GM23338 (cell line): ENCODE results near the gene PMAIP1. TPM values are rescaled to one million over a fixed set of nuclear protein-coding genes. Genes with fewer than 3 reads are reported as not detected.

Experiments used
- ATAC-seq: fragments of 200-7000 bp; cut with Tn5 transposase; 3 replicates; pipeline ENCODE4 v1.9.1; 2020
- DNase-seq: peaks from one replicate; pipeline ENCODE4 v3.0.0-alpha.2; 2015; ENCODE audit warnings: low spot score
- H2AFZ ChIP-seq: fragments of 200-600 bp; sonication (generic); 2 replicates; pipeline ENCODE4 v1.8.0; 2016; ENCODE audit warnings: antibody characterized with exemption, mild to moderate bottlenecking, moderate library complexity
- H3F3A ChIP-seq: fragments of 200-600 bp; sonication (generic); replicated peaks from 2 replicates; pipeline ENCODE4 v1.8.0; 2017; ENCODE audit warnings: antibody characterized with exemption, mixed run types, low read depth
- H3K27ac ChIP-seq: fragments of 200-600 bp; sonication (generic); 2 replicates; pipeline ENCODE4 v1.6.1; 2016; ENCODE audit warnings: low read depth
- H3K27me3 ChIP-seq: fragments of 200-600 bp; sonication (generic); 2 replicates; pipeline ENCODE4 v1.8.0; 2016; ENCODE audit warnings: mild to moderate bottlenecking, mixed run types, moderate library complexity; ENCODE audit not compliant: insufficient read depth
- H3K36me3 ChIP-seq: fragments of 200-600 bp; sonication (generic); 2 replicates; pipeline ENCODE4 v1.8.0; 2016; ENCODE audit warnings: mild to moderate bottlenecking; ENCODE audit not compliant: insufficient read depth
- H3K4me1 ChIP-seq: fragments of 200-600 bp; sonication (generic); 2 replicates; pipeline ENCODE4 v1.8.0; 2016; ENCODE audit warnings: mild to moderate bottlenecking, moderate library complexity; ENCODE audit not compliant: insufficient read depth
- H3K4me2 ChIP-seq: fragments of 200-600 bp; sonication (generic); 2 replicates; pipeline ENCODE4 v1.7.1; 2017; ENCODE audit warnings: mixed run types
- H3K4me3 ChIP-seq: fragments of 200-600 bp; sonication (generic); 2 replicates; pipeline ENCODE4 v1.6.1; 2016; ENCODE audit warnings: mixed run types
- H3K79me2 ChIP-seq: fragments of 200-600 bp; sonication (generic); replicated peaks from 2 replicates; pipeline ENCODE4 v1.8.0; 2017; ENCODE audit warnings: mild to moderate bottlenecking; ENCODE audit not compliant: insufficient read depth
- H3K9me2 ChIP-seq: fragments of 200-600 bp; sonication (generic); 2 replicates; pipeline ENCODE4 v1.8.0; 2017; ENCODE audit not compliant: insufficient read depth
- H4K20me1 ChIP-seq: fragments of 200-600 bp; sonication (generic); replicated peaks from 2 replicates; pipeline ENCODE4 v1.8.0; 2017; ENCODE audit warnings: mild to moderate bottlenecking; ENCODE audit not compliant: insufficient read depth
- H3K27ac Mint-ChIP-seq: 2 replicates; pipeline ENCODE4 v1.8.0; 2020; ENCODE audit warnings: inconsistent platforms, mild to moderate bottlenecking, moderate library complexity, mixed read lengths
- H3K27me3 Mint-ChIP-seq: 3 replicates; pipeline ENCODE4 v1.8.0; 2022; ENCODE audit warnings: low read depth, mild to moderate bottlenecking, moderate library complexity, mixed read lengths, inconsistent platforms; ENCODE audit not compliant: insufficient read depth, poor library complexity
- H3K36me3 Mint-ChIP-seq: 3 replicates; pipeline ENCODE4 v1.8.0; 2021; ENCODE audit warnings: low read depth, mild to moderate bottlenecking, inconsistent platforms, moderate library complexity, mixed read lengths
- H3K4me1 Mint-ChIP-seq: 3 replicates; pipeline ENCODE4 v1.8.0; 2020; ENCODE audit warnings: mild to moderate bottlenecking, inconsistent platforms, mixed read lengths
- H3K4me3 Mint-ChIP-seq: 3 replicates; pipeline ENCODE4 v1.8.0; 2021; ENCODE audit warnings: moderate library complexity, mild to moderate bottlenecking, inconsistent platforms, mixed read lengths
- H3K9me3 Mint-ChIP-seq: 3 replicates; pipeline ENCODE4 v1.8.0; 2020; ENCODE audit warnings: moderate library complexity, mild to moderate bottlenecking, inconsistent platforms, mixed read lengths
- CREB1 ChIP-seq: fragments of 250-450 bp; sonication (Bioruptor Pico); IDR thresholded peaks from 2 replicates; pipeline ENCODE4 v1.5.0; 2020; ENCODE audit warnings: low read depth, mild to moderate bottlenecking, moderate library complexity
- CTCF ChIP-seq, 2 experiments: fragments of 200-600 bp in 1 of 2; sonication (generic) in 1 of 2; conservative IDR thresholded peaks; 2 replicates each; pipeline versions ENCODE4 v1.5.1 to v1.6.1; 2016 to 2017; ENCODE audit warnings: antibody characterized with exemption in 2 of 2, low read depth in 2 of 2, mild to moderate bottlenecking in 2 of 2, moderate library complexity in 1 of 2
- EZH2 ChIP-seq: fragments of 200-600 bp; sonication (generic); IDR thresholded peaks from one replicate; pipeline ENCODE4 v1.8.0; 2017; ENCODE audit warnings: antibody characterized with exemption, mild to moderate bottlenecking, low read depth; ENCODE audit not compliant: unreplicated experiment
- EZH2phosphoT487 ChIP-seq: fragments of 200-600 bp; sonication (generic); IDR thresholded peaks from one replicate; pipeline ENCODE4 v1.8.1; 2018; ENCODE audit warnings: antibody characterized with exemption; ENCODE audit not compliant: unreplicated experiment
- JUNB ChIP-seq: IDR thresholded peaks from one replicate; pipeline ENCODE4 v1.6.1; 2016; ENCODE audit warnings: antibody characterized with exemption; ENCODE audit not compliant: unreplicated experiment
- POLR2AphosphoS5 ChIP-seq: IDR thresholded peaks from 2 replicates; pipeline ENCODE4 v1.6.1; 2016; ENCODE audit warnings: antibody characterized with exemption, low read depth
- STAT1 ChIP-seq: IDR thresholded peaks from one replicate; pipeline ENCODE4 v1.6.1; 2016; ENCODE audit warnings: antibody characterized with exemption; ENCODE audit not compliant: unreplicated experiment
- ZNF331 ChIP-seq: fragments of 250-450 bp; sonication (Bioruptor Pico); IDR thresholded peaks from 2 replicates; pipeline ENCODE4 v1.5.0; 2020; ENCODE audit warnings: low read depth, mild to moderate bottlenecking, moderate library complexity
- ZNF462 ChIP-seq: fragments of 250-450 bp; sonication (Bioruptor Pico); IDR thresholded peaks from 2 replicates; pipeline ENCODE4 v1.5.0; 2020; ENCODE audit warnings: mild to moderate bottlenecking, moderate library complexity
- polyA plus RNA-seq: library from polyadenylated mRNA; unstranded; fragments of >200 nt; fragmentation: Nextera tagmentation; extraction: Ambion mirVana; gene quantifications from 2 replicates; pipeline ENCODE4 v1.2.1, GENCODE V29; 2016
- total RNA-seq: library from RNA; depleted of rRNA; stranded (reverse); fragments of >200 nt; shearing (Covaris generic); gene quantifications from 2 replicates; pipeline ENCODE4 v1.2.3, GENCODE V29; 2014
- TF ChIP-seq, protein P1 (sequence below): IDR thresholded peaks from one replicate; pipeline ENCODE4 v1.6.1; 2018; ENCODE audit warnings: antibody characterized with exemption; ENCODE audit not compliant: unreplicated experiment

The PMAIP1 gene
- total and polyA plus RNA-seq, 2 experiments from 2014 or later, result 156 to 296 TPM

- H2AFZ ChIP-seq, result no peak overlapping the region
- H3K79me2 ChIP-seq, result no peaks in the 10 kb centered on the region
- no peaks in the 10 kb centered on the region for H3K27me3 ChIP-seq
- ATAC-seq, result no peak
- H3F3A ChIP-seq, result no peaks in the 10 kb centered on the region
- H3K27ac ChIP-seq, result no peak overlapping the region
- H3K4me3 ChIP-seq, result no peak overlapping the region
- H3K4me2 ChIP-seq, result no peak overlapping the region
- H3K9me2 ChIP-seq, result no peaks in the 10 kb centered on the region
- Mint-ChIP-seq H3K4me3 (no peak overlapping the region), H3K27me3 (no peaks in the 10 kb centered on the region), H3K4me1 (no peaks in the 10 kb centered on the region; the same call in 2 of the 3 replicates), H3K27ac (no peak overlapping the region), H3K9me3 (no peaks in the 10 kb centered on the region), H3K36me3 (no peaks in the 10 kb centered on the region)
- TF ChIP-seq CTCF (conservative IDR thresholded peaks at IDR 0.05; ENCODE audit: low read depth in 2 of 2), result no peak
- TF ChIP-seq STAT1, result no peak
- no peak for DNase-seq
- no peaks in the 10 kb centered on the region for H4K20me1 ChIP-seq
- H3K36me3 ChIP-seq, result no peaks in the 10 kb centered on the region
- 0 out of 2 replicates have a peak, but pooled peaks cover 6% of the 10 kb centered on the region for H3K4me1 ChIP-seq
These were observed 41.5 kb downstream of the PMAIP1 start for GRCh38 chr18:59941331-59941730.

DNA sequence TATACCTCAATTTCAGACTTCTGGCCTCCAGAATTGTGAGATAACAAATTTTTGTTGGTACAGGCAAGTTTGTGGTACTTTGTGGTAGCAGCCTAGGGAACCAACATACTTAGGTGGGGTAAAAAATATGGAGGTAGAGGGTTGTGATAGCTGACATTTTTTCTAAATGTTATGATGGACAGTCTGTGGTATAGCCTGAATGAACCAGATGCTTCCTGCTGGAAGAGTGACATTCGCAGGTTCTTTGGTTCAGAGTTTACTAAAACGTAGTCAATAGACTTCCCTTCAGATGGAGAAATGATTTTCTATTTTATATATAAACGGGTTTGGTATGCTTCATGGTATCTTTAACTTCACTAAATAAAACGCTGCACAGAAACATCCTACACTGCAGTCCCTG, 42.8 kb downstream of the PMAIP1 start:
- Histone ChIP-seq H3K27ac (no peak overlapping the region), H3K4me3 (no peak overlapping the region), H3K79me2 (no peaks in the 10 kb centered on the region), H3K4me2 (no peak overlapping the region), H2AFZ (no peak overlapping the region), H3K36me3 (no peaks in the 10 kb centered on the region), H3F3A (no peaks in the 10 kb centered on the region), H4K20me1 (no peaks in the 10 kb centered on the region), H3K27me3 (no peaks in the 10 kb centered on the region), H3K4me1 (0 out of 2 replicates have a peak, but pooled peaks cover 2% of the 10 kb centered on the region), H3K9me2 (no peaks in the 10 kb centered on the region)
- H3K4me1 Mint-ChIP-seq, result no peaks in the 10 kb centered on the region
- ATAC-seq (no peak), DNase-seq (no peak)
- no peak overlapping the region for H3K4me3 Mint-ChIP-seq
- H3K27ac Mint-ChIP-seq, result no peak overlapping the region
- no peaks in the 10 kb centered on the region for H3K36me3 Mint-ChIP-seq
- H3K27me3 Mint-ChIP-seq, result no peaks in the 10 kb centered on the region
- H3K9me3 Mint-ChIP-seq, result no peaks in the 10 kb centered on the region
- TF ChIP-seq ZNF331 (CRISPR knock-in tag), result no peak
- no peak for TF ChIP-seq ZNF462
- no peak for TF ChIP-seq EZH2
- TF ChIP-seq CREB1 (CRISPR knock-in tag), result no peak
- TF ChIP-seq POLR2AphosphoS5, result no peak
- no peak for TF ChIP-seq JUNB
- TF ChIP-seq, protein P1, sequence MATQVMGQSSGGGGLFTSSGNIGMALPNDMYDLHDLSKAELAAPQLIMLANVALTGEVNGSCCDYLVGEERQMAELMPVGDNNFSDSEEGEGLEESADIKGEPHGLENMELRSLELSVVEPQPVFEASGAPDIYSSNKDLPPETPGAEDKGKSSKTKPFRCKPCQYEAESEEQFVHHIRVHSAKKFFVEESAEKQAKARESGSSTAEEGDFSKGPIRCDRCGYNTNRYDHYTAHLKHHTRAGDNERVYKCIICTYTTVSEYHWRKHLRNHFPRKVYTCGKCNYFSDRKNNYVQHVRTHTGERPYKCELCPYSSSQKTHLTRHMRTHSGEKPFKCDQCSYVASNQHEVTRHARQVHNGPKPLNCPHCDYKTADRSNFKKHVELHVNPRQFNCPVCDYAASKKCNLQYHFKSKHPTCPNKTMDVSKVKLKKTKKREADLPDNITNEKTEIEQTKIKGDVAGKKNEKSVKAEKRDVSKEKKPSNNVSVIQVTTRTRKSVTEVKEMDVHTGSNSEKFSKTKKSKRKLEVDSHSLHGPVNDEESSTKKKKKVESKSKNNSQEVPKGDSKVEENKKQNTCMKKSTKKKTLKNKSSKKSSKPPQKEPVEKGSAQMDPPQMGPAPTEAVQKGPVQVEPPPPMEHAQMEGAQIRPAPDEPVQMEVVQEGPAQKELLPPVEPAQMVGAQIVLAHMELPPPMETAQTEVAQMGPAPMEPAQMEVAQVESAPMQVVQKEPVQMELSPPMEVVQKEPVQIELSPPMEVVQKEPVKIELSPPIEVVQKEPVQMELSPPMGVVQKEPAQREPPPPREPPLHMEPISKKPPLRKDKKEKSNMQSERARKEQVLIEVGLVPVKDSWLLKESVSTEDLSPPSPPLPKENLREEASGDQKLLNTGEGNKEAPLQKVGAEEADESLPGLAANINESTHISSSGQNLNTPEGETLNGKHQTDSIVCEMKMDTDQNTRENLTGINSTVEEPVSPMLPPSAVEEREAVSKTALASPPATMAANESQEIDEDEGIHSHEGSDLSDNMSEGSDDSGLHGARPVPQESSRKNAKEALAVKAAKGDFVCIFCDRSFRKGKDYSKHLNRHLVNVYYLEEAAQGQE, result no peak
- no peak for TF ChIP-seq EZH2phosphoT487
